WI38 (cell line): Measurements from ENCODE around the gene TTC28.
"Not testable (repeated sequence)": the region's sequence is repeated elsewhere in the genome, so short reads cannot be mapped to it uniquely, and the experiment has no call there.

Experiments used
- H3K4me3 ChIP-seq: 2 replicates; pipeline ENCODE4 v1.5.1; 2011; ENCODE audit warnings: low read depth, mild to moderate bottlenecking, control low read depth, low read length
- TF ChIP-seq, protein P1 (sequence below): IDR thresholded peaks from 2 replicates; pipeline ENCODE4 v1.5.1; 2012; ENCODE audit warnings: low read depth, mild to moderate bottlenecking, control low read depth, low read length

Gene TTC28

DNA sequence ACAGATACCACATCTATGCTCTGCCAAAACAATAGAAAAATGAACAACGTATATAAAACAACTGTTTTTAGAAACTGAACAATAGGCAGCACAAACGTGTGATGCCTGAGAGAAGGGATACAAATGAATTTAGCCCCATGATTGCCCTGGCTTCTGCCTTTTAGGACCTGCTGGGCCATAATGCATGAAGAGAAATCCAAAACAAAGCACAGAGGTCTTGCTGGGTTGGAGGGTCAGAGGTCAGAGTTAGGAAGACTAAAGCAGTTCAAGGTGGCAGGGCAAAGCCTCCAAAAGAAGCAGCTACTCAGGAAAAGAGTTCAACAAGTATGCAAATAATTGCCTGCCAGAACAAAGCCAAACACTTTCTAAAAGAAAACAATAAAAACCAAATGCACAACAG is 138.5 kb downstream of the TTC28 start:
- H3K4me3 ChIP-seq = no peak overlapping the region
- TF ChIP-seq, protein P1, sequence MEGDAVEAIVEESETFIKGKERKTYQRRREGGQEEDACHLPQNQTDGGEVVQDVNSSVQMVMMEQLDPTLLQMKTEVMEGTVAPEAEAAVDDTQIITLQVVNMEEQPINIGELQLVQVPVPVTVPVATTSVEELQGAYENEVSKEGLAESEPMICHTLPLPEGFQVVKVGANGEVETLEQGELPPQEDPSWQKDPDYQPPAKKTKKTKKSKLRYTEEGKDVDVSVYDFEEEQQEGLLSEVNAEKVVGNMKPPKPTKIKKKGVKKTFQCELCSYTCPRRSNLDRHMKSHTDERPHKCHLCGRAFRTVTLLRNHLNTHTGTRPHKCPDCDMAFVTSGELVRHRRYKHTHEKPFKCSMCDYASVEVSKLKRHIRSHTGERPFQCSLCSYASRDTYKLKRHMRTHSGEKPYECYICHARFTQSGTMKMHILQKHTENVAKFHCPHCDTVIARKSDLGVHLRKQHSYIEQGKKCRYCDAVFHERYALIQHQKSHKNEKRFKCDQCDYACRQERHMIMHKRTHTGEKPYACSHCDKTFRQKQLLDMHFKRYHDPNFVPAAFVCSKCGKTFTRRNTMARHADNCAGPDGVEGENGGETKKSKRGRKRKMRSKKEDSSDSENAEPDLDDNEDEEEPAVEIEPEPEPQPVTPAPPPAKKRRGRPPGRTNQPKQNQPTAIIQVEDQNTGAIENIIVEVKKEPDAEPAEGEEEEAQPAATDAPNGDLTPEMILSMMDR = no peak

DNA sequence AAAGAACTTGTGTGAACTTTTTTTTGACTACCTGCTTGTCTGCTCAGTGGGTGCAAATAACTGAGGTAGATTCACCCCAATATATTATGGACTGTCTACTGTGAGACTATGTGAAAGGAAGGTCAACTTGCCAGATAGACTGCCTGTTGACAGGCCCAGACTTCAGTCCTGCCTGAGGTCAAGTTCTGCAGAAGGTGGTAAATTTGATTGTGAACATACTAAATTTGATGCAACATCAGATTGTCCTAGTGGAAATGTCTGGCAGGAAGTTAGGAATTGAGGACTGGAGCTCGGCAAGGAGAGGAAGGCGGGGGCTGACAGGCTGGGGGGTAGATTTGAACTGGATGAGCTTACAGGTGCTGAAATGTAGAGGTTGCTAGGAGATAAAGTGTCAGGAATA is 140.7 kb downstream of the TTC28 start:
- no peak overlapping the region for H3K4me3 ChIP-seq
- TF ChIP-seq, protein P1 = no peak

- not testable (repeated sequence) for H3K4me3 ChIP-seq
Measured at GRCh38 chr22:28530565-28530964, 149.1 kb downstream of the TTC28 start.

- not testable (repeated sequence) for H3K4me3 ChIP-seq
Measured at GRCh38 chr22:28529144-28529543, 150.5 kb downstream of the TTC28 start.

- TF ChIP-seq, protein P1 = no peak
- no peak overlapping the region for H3K4me3 ChIP-seq
Measured at GRCh38 chr22:28521451-28521850, 158.2 kb downstream of the TTC28 start.

- no peak overlapping the region for H3K4me3 ChIP-seq
- TF ChIP-seq, protein P1 = no peak
Measured at GRCh38 chr22:28514321-28514821, 165.3 kb downstream of the TTC28 start.

- H3K4me3 ChIP-seq = not testable (repeated sequence)
Measured at GRCh38 chr22:28512387-28512786, 167.3 kb downstream of the TTC28 start.

GRCh38 chr22:28507896-28508295 is 171.7 kb downstream of the TTC28 start:
- no peak overlapping the region for H3K4me3 ChIP-seq
- TF ChIP-seq, protein P1 = no peak

- TF ChIP-seq, protein P1 = no peak
- no peak overlapping the region for H3K4me3 ChIP-seq
Measured at GRCh38 chr22:28506150-28506535, 173.5 kb downstream of the TTC28 start.
